Uterus (tissue), 4 donors: ENCODE data around the gene AMN. TPM values are rescaled to one million over a fixed set of nuclear protein-coding genes. Genes with fewer than 3 reads are reported as not detected.

Experiments used
- DNase-seq, 2 donors: peaks; one replicate each; pipeline ENCODE4 v3.0.0-alpha.2; 2019 to 2020
- H3K27ac ChIP-seq, 2 donors: fragments of 200-600 bp; sonication (generic); 1 replicate in 1 of 2; 2 replicates in 1 of 2; pipeline ENCODE4 v1.5.1; 2016 to 2018
- H3K27me3 ChIP-seq, 2 donors: fragments of 200-600 bp; sonication (generic); one replicate each; pipeline ENCODE4 v1.5.1; 2018 to 2019; ENCODE audit warnings: control low read depth in 1 of 2
- H3K36me3 ChIP-seq, 2 donors: fragments of 200-600 bp; sonication (generic); one replicate each; pipeline ENCODE4 v1.5.1; 2019; ENCODE audit warnings: control low read depth in 1 of 2
- H3K4me1 ChIP-seq, 2 donors: fragments of 200-600 bp; sonication (generic); one replicate each; pipeline ENCODE4 v1.5.1; 2018 to 2019; ENCODE audit warnings: control low read depth in 1 of 2
- H3K4me3 ChIP-seq, 2 donors: fragments of 200-600 bp; sonication (generic); 1 replicate in 1 of 2; 2 replicates in 1 of 2; pipeline ENCODE4 v1.5.1; 2018 to 2019; ENCODE audit warnings: mild to moderate bottlenecking in 1 of 2
- H3K9me3 ChIP-seq, 2 donors: fragments of 200-600 bp; sonication (generic); one replicate each; pipeline ENCODE4 v1.5.1; 2019; ENCODE audit warnings: control low read depth in 1 of 2
- POLR2A ChIP-seq, 2 donors: fragments of 450-650 bp; IDR thresholded peaks; one replicate each; pipeline ENCODE4 v1.6.1; 2016; ENCODE audit warnings: antibody characterized with exemption in 2 of 2, mild to moderate bottlenecking in 1 of 2, moderate library complexity in 1 of 2
- intact Hi-C: fragments of 100-400 bp; cut with DNase I; formaldehyde crosslinking; loops from one replicate; pipeline ENCODE4 v1.15.1; 2023; ENCODE audit warnings: low total_unique reads
- total RNA-seq, 4 donors: library from RNA; depleted of rRNA in 3 of 4; stranded (reverse); fragments of >200 nt in 3 of 4; gene quantifications; one replicate each; pipeline versions ENCODE4 v1.1.0 to v1.2.4, GENCODE V29; 2014 to 2023
- TF ChIP-seq, protein P1 (sequence below), 4 experiments: fragments of 200-600 bp in 2 of 4; fragments of 450-650 bp in 2 of 4; sonication (generic) in 2 of 4; IDR thresholded peaks; one replicate each; pipeline ENCODE4 v1.5.1; 2016 to 2019; ENCODE audit warnings: antibody characterized with exemption in 4 of 4, mild to moderate bottlenecking in 2 of 4, moderate library complexity in 1 of 4
- donor health status: DM: yes; HTN: yes; CAD: no.

AMN gene
- total RNA-seq, 4 donors from 2014 or later = 0.69 to 2.9 TPM; not detected in 2

- Histone ChIP-seq H3K36me3 (no peaks in the 10 kb centered on the region), H3K4me3 (no peak overlapping the region), H3K27me3 (no peaks in the 10 kb centered on the region), H3K4me1 (no peaks in the 10 kb centered on the region), H3K9me3 (no peaks in the 10 kb centered on the region), H3K27ac (no peak overlapping the region)
- no peak for DNase-seq
- TF ChIP-seq POLR2A (IDR thresholded peaks at IDR 0.05) = no peak
- intact Hi-C loops = no loop called here
Observed at GRCh38 chr14:102878174-102878969, 44.1 kb upstream of the AMN start.

DNA sequence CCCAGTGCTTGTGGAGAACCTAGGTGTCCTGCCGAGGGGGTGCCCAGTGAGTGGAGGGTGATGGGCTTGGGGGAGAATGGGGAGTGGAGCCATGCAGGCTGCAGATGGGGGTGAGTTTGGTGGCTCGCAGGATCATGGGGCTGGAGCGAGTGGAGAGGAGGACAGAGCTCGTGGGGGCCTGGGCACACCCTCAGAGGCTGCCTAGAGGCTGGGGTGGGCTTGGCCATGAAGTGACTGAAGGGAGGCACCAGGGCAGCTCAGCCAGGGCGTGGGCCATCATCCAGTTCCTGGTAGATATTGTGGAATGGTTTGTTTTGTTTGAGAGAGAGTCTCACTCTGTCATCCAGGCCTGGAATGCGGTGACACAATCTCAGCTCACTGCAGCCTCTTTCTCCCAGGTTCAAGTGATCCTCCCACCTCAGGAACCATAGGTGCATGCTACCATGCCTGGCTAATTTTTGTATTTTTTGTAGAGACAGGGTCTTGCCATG lies 43.4 kb upstream of the AMN start:
- no peak for TF ChIP-seq POLR2A (IDR thresholded peaks at IDR 0.05)
- TF ChIP-seq, protein P1, sequence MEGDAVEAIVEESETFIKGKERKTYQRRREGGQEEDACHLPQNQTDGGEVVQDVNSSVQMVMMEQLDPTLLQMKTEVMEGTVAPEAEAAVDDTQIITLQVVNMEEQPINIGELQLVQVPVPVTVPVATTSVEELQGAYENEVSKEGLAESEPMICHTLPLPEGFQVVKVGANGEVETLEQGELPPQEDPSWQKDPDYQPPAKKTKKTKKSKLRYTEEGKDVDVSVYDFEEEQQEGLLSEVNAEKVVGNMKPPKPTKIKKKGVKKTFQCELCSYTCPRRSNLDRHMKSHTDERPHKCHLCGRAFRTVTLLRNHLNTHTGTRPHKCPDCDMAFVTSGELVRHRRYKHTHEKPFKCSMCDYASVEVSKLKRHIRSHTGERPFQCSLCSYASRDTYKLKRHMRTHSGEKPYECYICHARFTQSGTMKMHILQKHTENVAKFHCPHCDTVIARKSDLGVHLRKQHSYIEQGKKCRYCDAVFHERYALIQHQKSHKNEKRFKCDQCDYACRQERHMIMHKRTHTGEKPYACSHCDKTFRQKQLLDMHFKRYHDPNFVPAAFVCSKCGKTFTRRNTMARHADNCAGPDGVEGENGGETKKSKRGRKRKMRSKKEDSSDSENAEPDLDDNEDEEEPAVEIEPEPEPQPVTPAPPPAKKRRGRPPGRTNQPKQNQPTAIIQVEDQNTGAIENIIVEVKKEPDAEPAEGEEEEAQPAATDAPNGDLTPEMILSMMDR (IDR thresholded peaks at IDR 0.05) = no peak
- no peak for DNase-seq
- Histone ChIP-seq H3K4me1 (no peaks in the 10 kb centered on the region), H3K36me3 (no peaks in the 10 kb centered on the region), H3K27ac (no peak overlapping the region), H3K4me3 (no peak overlapping the region), H3K27me3 (no peaks in the 10 kb centered on the region), H3K9me3 (no peaks in the 10 kb centered on the region)
- intact Hi-C loops = no loop called here

GRCh38 chr14:102882226-102882906 lies 40.1 kb upstream of the AMN start:
- intact Hi-C loops = no loop called here
- Histone ChIP-seq H3K27ac (no peak overlapping the region), H3K36me3 (no peaks in the 10 kb centered on the region), H3K4me3 (no peak overlapping the region), H3K4me1 (no peaks in the 10 kb centered on the region), H3K9me3 (no peaks in the 10 kb centered on the region), H3K27me3 (no peaks in the 10 kb centered on the region)
- DNase-seq = no peak
- TF ChIP-seq POLR2A (IDR thresholded peaks at IDR 0.05) = no peak
- TF ChIP-seq, protein P1 (IDR thresholded peaks at IDR 0.05) = no peak

- Histone ChIP-seq H3K4me3 (no peak overlapping the region), H3K27me3 (no peaks in the 10 kb centered on the region), H3K4me1 (no peaks in the 10 kb centered on the region), H3K36me3 (no peaks in the 10 kb centered on the region), H3K9me3 (no peaks in the 10 kb centered on the region), H3K27ac (no peak overlapping the region)
- DNase-seq = no peak
- intact Hi-C loops = no loop called here
- no peak for TF ChIP-seq POLR2A (IDR thresholded peaks at IDR 0.05)
- TF ChIP-seq, protein P1 (IDR thresholded peaks at IDR 0.05) = no peak
Observed at GRCh38 chr14:102883089-102883541, 39.3 kb upstream of the AMN start.

DNA sequence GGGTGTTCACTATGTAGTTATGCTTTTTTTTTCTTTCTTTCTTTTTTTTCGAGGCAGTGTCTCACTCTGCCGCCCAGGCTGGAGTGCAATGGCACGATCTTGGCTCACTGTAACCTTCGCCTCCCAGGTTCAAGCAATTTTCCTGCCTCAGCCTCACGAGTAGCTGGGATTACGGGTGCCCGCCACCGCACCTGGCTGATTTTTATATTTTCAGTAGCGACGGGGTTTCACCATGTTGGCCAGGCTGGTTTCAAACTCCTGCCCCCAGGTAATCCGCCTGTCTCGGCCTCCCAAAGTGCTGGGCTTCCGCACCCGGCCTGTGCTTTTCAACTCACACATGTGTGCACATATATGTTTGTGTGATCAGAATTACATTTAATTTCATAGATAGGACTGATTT lies 38.9 kb upstream of the AMN start:
- H3K9me3 ChIP-seq = no peaks in the 10 kb centered on the region
- H3K4me3 ChIP-seq = no peak overlapping the region
- H3K4me1 ChIP-seq = no peaks in the 10 kb centered on the region
- no peak for TF ChIP-seq POLR2A (IDR thresholded peaks at IDR 0.05)
- TF ChIP-seq, protein P1 (IDR thresholded peaks at IDR 0.05) = no peak
- no peaks in the 10 kb centered on the region for H3K27me3 ChIP-seq
- H3K36me3 ChIP-seq = no peaks in the 10 kb centered on the region
- H3K27ac ChIP-seq = no peak overlapping the region
- DNase-seq = no peak
- intact Hi-C loops = no loop called here
